Measurements from ENCODE around the gene TPCN2.

The TPCN2 gene

GRCh38 chr11:69079661-69080256, 31.0 kb downstream of the TPCN2 start:
- no peak overlapping the region for H2AFZ ChIP-seq (ENCODE audit: low read depth)
- H3K27ac ChIP-seq, result no peak overlapping the region
- no peaks in the 10 kb centered on the region for H3K36me3 ChIP-seq (ENCODE audit: insufficient read depth)
- no peaks in the 10 kb centered on the region for H3K27me3 ChIP-seq (ENCODE audit: insufficient read depth, low read depth)
- no peak for TF ChIP-seq CTCF (conservative IDR thresholded peaks at IDR 0.05; ENCODE audit: low read depth, low read length)
- no peaks in the 10 kb centered on the region for H4K20me1 ChIP-seq (ENCODE audit: insufficient read depth)
- no peaks in the 10 kb centered on the region for H3K79me2 ChIP-seq (ENCODE audit: insufficient read depth, low read depth)
- H3K9ac ChIP-seq, result no peak overlapping the region
- peaks cover 16% of the 10 kb centered on the region for H3K4me1 ChIP-seq (ENCODE audit: low read depth, poor library complexity, severe bottlenecking)
- H3K4me3 ChIP-seq (IDR thresholded peaks at IDR 0.05; ENCODE audit: insufficient read depth, low read depth, low read length), result no peak overlapping the region
- H3K4me2 ChIP-seq, result no peak overlapping the region

GRCh38 chr11:69080257-69080995, 31.7 kb downstream of the TPCN2 start:
- Histone ChIP-seq H3K27ac (no peak overlapping the region), H3K4me1 (ENCODE audit: low read depth, poor library complexity, severe bottlenecking) (peaks cover 9% of the 10 kb centered on the region), H3K79me2 (ENCODE audit: insufficient read depth, low read depth) (no peaks in the 10 kb centered on the region), H3K4me2 (no peak overlapping the region), H2AFZ (ENCODE audit: low read depth) (no peak overlapping the region), H3K36me3 (ENCODE audit: insufficient read depth) (no peaks in the 10 kb centered on the region), H3K4me3 (IDR thresholded peaks at IDR 0.05; ENCODE audit: insufficient read depth, low read depth, low read length) (no peak overlapping the region), H3K9ac (no peak overlapping the region), H3K27me3 (ENCODE audit: insufficient read depth, low read depth) (no peaks in the 10 kb centered on the region), H4K20me1 (ENCODE audit: insufficient read depth) (no peaks in the 10 kb centered on the region)
- TF ChIP-seq CTCF (conservative IDR thresholded peaks at IDR 0.05; ENCODE audit: low read depth, low read length), result no peak

GRCh38 chr11:69081180-69081579, 32.4 kb downstream of the TPCN2 start:
- Histone ChIP-seq H3K79me2 (ENCODE audit: insufficient read depth, low read depth) (no peaks in the 10 kb centered on the region), H2AFZ (ENCODE audit: low read depth) (no peak overlapping the region), H3K36me3 (ENCODE audit: insufficient read depth) (no peaks in the 10 kb centered on the region), H3K4me3 (IDR thresholded peaks at IDR 0.05; ENCODE audit: insufficient read depth, low read depth, low read length) (no peak overlapping the region), H3K27ac (no peak overlapping the region), H3K4me2 (no peak overlapping the region), H3K4me1 (ENCODE audit: low read depth, poor library complexity, severe bottlenecking) (peaks cover 2% of the 10 kb centered on the region), H4K20me1 (ENCODE audit: insufficient read depth) (no peaks in the 10 kb centered on the region), H3K27me3 (ENCODE audit: insufficient read depth, low read depth) (no peaks in the 10 kb centered on the region), H3K9ac (no peak overlapping the region)
- TF ChIP-seq CTCF (conservative IDR thresholded peaks at IDR 0.05; ENCODE audit: low read depth, low read length), result no peak

- H3K27ac ChIP-seq, result no peak overlapping the region
- H3K27me3 ChIP-seq (ENCODE audit: insufficient read depth, low read depth), result no peaks in the 10 kb centered on the region
- no peak overlapping the region for H3K9ac ChIP-seq
- H3K4me1 ChIP-seq (ENCODE audit: low read depth, poor library complexity, severe bottlenecking), result no peaks in the 10 kb centered on the region
- no peaks in the 10 kb centered on the region for H3K79me2 ChIP-seq (ENCODE audit: insufficient read depth, low read depth)
- H3K4me3 ChIP-seq (IDR thresholded peaks at IDR 0.05; ENCODE audit: insufficient read depth, low read depth, low read length), result no peak overlapping the region
- no peak for TF ChIP-seq CTCF (conservative IDR thresholded peaks at IDR 0.05; ENCODE audit: low read depth, low read length)
- H3K36me3 ChIP-seq (ENCODE audit: insufficient read depth), result no peaks in the 10 kb centered on the region
- no peaks in the 10 kb centered on the region for H4K20me1 ChIP-seq (ENCODE audit: insufficient read depth)
- H2AFZ ChIP-seq (ENCODE audit: low read depth), result no peak overlapping the region
- no peak overlapping the region for H3K4me2 ChIP-seq
These were observed 35.0 kb downstream of the TPCN2 start for GRCh38 chr11:69083531-69084247.

Measured in KMS-11 (cell line).